WTC11 (cell line): ENCODE measurements around the gene DTX2.
"Not testable (repeated sequence)": the region's sequence is repeated elsewhere in the genome, so short reads cannot be mapped to it uniquely, and the experiment has no call there.

Experiments used
- CBFB ChIP-seq: sonication (generic); formaldehyde crosslinking; IDR thresholded peaks from 2 replicates; pipeline ENCODE4 v1.8.1; 2022; ENCODE audit warnings: mild to moderate bottlenecking, low read depth, missing genetic modification reagents
- CREB1 ChIP-seq: sonication (generic); formaldehyde crosslinking; IDR thresholded peaks from 2 replicates; pipeline ENCODE4 v1.8.0; 2023; ENCODE audit warnings: mild to moderate bottlenecking, missing genetic modification reagents
- CTCF ChIP-seq: fragments of 200-600 bp; IDR thresholded peaks from 2 replicates; pipeline ENCODE4 v1.8.0; 2022; ENCODE audit warnings: antibody characterized with exemption
- HMGXB4 ChIP-seq: sonication (generic); formaldehyde crosslinking; IDR thresholded peaks from 2 replicates; pipeline ENCODE4 v1.8.1; 2023; ENCODE audit warnings: mild to moderate bottlenecking, moderate library complexity, missing genetic modification reagents
- IRF2 ChIP-seq: sonication (generic); formaldehyde crosslinking; IDR thresholded peaks from 2 replicates; pipeline ENCODE4 v1.8.0; 2022; ENCODE audit warnings: low read depth, missing genetic modification reagents, borderline replicate concordance
- MAX ChIP-seq: sonication (generic); formaldehyde crosslinking; IDR thresholded peaks from 2 replicates; pipeline ENCODE4 v1.8.0; 2022; ENCODE audit warnings: mild to moderate bottlenecking, missing genetic modification reagents
- RELA ChIP-seq: sonication (generic); formaldehyde crosslinking; IDR thresholded peaks from 2 replicates; pipeline ENCODE4 v1.8.1; 2022; ENCODE audit warnings: missing genetic modification reagents, mild to moderate bottlenecking, borderline replicate concordance
- SMAD3 ChIP-seq: sonication (generic); formaldehyde crosslinking; IDR thresholded peaks from 2 replicates; pipeline ENCODE4 v1.8.0; 2022; ENCODE audit warnings: missing genetic modification reagents, mild to moderate bottlenecking, borderline replicate concordance
- ZBTB21 ChIP-seq: sonication (generic); formaldehyde crosslinking; IDR thresholded peaks from 2 replicates; pipeline ENCODE4 v1.8.1; 2023; ENCODE audit warnings: mild to moderate bottlenecking, missing genetic modification reagents, borderline replicate concordance
- TF ChIP-seq, protein P1 (sequence below): fragments of 250-450 bp; sonication (Bioruptor Pico); IDR thresholded peaks from 2 replicates; pipeline ENCODE4 v1.9.0; 2021; ENCODE audit warnings: mild to moderate bottlenecking, borderline replicate concordance
- TF ChIP-seq, protein P2 (sequence below): sonication (generic); formaldehyde crosslinking; IDR thresholded peaks from 2 replicates; pipeline ENCODE4 v1.8.0; 2023; ENCODE audit warnings: missing genetic modification reagents

- not testable (repeated sequence) for TF ChIP-seq MAX (CRISPR knock-in tag); IRF2 (CRISPR knock-in tag); ZBTB21; CREB1 (CRISPR knock-in tag); CTCF; CBFB (CRISPR knock-in tag); SMAD3; HMGXB4 (CRISPR knock-in tag); RELA (CRISPR knock-in tag)
- TF ChIP-seq, protein P1, sequence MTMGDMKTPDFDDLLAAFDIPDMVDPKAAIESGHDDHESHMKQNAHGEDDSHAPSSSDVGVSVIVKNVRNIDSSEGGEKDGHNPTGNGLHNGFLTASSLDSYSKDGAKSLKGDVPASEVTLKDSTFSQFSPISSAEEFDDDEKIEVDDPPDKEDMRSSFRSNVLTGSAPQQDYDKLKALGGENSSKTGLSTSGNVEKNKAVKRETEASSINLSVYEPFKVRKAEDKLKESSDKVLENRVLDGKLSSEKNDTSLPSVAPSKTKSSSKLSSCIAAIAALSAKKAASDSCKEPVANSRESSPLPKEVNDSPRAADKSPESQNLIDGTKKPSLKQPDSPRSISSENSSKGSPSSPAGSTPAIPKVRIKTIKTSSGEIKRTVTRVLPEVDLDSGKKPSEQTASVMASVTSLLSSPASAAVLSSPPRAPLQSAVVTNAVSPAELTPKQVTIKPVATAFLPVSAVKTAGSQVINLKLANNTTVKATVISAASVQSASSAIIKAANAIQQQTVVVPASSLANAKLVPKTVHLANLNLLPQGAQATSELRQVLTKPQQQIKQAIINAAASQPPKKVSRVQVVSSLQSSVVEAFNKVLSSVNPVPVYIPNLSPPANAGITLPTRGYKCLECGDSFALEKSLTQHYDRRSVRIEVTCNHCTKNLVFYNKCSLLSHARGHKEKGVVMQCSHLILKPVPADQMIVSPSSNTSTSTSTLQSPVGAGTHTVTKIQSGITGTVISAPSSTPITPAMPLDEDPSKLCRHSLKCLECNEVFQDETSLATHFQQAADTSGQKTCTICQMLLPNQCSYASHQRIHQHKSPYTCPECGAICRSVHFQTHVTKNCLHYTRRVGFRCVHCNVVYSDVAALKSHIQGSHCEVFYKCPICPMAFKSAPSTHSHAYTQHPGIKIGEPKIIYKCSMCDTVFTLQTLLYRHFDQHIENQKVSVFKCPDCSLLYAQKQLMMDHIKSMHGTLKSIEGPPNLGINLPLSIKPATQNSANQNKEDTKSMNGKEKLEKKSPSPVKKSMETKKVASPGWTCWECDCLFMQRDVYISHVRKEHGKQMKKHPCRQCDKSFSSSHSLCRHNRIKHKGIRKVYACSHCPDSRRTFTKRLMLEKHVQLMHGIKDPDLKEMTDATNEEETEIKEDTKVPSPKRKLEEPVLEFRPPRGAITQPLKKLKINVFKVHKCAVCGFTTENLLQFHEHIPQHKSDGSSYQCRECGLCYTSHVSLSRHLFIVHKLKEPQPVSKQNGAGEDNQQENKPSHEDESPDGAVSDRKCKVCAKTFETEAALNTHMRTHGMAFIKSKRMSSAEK: not testable (repeated sequence)
- TF ChIP-seq, protein P2, sequence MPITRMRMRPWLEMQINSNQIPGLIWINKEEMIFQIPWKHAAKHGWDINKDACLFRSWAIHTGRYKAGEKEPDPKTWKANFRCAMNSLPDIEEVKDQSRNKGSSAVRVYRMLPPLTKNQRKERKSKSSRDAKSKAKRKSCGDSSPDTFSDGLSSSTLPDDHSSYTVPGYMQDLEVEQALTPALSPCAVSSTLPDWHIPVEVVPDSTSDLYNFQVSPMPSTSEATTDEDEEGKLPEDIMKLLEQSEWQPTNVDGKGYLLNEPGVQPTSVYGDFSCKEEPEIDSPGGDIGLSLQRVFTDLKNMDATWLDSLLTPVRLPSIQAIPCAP: not testable (repeated sequence)
These were observed 43.0 kb downstream of the DTX2 start for GRCh38 chr7:76504351-76505167.
